ENCODE results near the gene DPH6.

Gene DPH6

GRCh38 chr15:35484231-35484945 lies 61.6 kb downstream of the DPH6 start:
- Histone ChIP-seq H3K27ac (no peak overlapping the region), H3K4me3 (ENCODE audit: low read depth, low read length) (no peak overlapping the region), H3K27me3 (replicated peaks) (no peaks in the 10 kb centered on the region), H3K36me3 (replicated peaks) (no peaks in the 10 kb centered on the region)
- no peak for DNase-seq
- TF ChIP-seq, protein P1, sequence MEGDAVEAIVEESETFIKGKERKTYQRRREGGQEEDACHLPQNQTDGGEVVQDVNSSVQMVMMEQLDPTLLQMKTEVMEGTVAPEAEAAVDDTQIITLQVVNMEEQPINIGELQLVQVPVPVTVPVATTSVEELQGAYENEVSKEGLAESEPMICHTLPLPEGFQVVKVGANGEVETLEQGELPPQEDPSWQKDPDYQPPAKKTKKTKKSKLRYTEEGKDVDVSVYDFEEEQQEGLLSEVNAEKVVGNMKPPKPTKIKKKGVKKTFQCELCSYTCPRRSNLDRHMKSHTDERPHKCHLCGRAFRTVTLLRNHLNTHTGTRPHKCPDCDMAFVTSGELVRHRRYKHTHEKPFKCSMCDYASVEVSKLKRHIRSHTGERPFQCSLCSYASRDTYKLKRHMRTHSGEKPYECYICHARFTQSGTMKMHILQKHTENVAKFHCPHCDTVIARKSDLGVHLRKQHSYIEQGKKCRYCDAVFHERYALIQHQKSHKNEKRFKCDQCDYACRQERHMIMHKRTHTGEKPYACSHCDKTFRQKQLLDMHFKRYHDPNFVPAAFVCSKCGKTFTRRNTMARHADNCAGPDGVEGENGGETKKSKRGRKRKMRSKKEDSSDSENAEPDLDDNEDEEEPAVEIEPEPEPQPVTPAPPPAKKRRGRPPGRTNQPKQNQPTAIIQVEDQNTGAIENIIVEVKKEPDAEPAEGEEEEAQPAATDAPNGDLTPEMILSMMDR (IDR thresholded peaks at IDR 0.05; ENCODE audit: low read depth, low read length, missing control alignments) = no peak
- in situ Hi-C loops (cut with HindIII; ENCODE audit: low pct_ligation_motif_present, low sequenced_read_pairs) = loop anchor here (25.0 kb wide), 1 partner anchor 197 kb away; no protein-coding TSS in a partner anchor

- Histone ChIP-seq H3K36me3 (replicated peaks) (no peaks in the 10 kb centered on the region), H3K27ac (no peak overlapping the region), H3K27me3 (replicated peaks) (no peaks in the 10 kb centered on the region), H3K4me3 (ENCODE audit: low read depth, low read length) (no peak overlapping the region)
- peak; percentile 67 for DNase-seq
- TF ChIP-seq, protein P1 (IDR thresholded peaks at IDR 0.05; ENCODE audit: low read depth, low read length, missing control alignments) = no peak
- in situ Hi-C loops (cut with HindIII; ENCODE audit: low pct_ligation_motif_present, low sequenced_read_pairs) = loop anchor here (25.0 kb wide), 1 partner anchor 195 kb away; no protein-coding TSS in a partner anchor
These were observed 64.0 kb downstream of the DPH6 start for GRCh38 chr15:35481992-35482391.

DNA sequence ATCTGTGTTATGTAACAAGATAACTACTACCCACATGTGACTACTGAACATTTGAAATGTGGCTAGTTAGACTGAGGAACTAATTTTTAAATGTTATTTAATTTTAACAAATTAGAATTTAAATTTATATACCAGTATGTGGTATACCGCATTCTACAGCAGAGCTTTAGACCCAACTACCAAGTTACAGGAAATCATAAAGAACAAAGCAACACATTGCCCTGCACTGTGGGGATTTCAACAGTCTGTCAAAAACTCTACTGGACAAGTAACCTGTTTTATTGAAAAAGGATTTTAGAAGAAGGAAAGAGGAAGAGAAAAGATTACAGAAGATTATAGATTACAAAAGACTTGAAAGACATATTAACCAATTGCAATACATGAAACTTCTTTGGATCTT lies 64.9 kb downstream of the DPH6 start:
- Histone ChIP-seq H3K27me3 (replicated peaks) (no peaks in the 10 kb centered on the region), H3K36me3 (replicated peaks) (no peaks in the 10 kb centered on the region), H3K4me3 (ENCODE audit: low read depth, low read length) (no peak overlapping the region), H3K27ac (no peak overlapping the region)
- in situ Hi-C loops (cut with HindIII; ENCODE audit: low pct_ligation_motif_present, low sequenced_read_pairs) = loop anchor here (25.0 kb wide), 1 partner anchor 194 kb away; no protein-coding TSS in a partner anchor
- TF ChIP-seq, protein P1 (IDR thresholded peaks at IDR 0.05; ENCODE audit: low read depth, low read length, missing control alignments) = no peak
- no peak for DNase-seq

- no peak for DNase-seq
- Histone ChIP-seq H3K4me3 (ENCODE audit: low read depth, low read length) (no peak overlapping the region), H3K36me3 (replicated peaks) (no peaks in the 10 kb centered on the region), H3K27ac (no peak overlapping the region), H3K27me3 (replicated peaks) (no peaks in the 10 kb centered on the region)
- in situ Hi-C loops (cut with HindIII; ENCODE audit: low pct_ligation_motif_present, low sequenced_read_pairs) = loop anchor here (25.0 kb wide), 1 partner anchor 192 kb away; no protein-coding TSS in a partner anchor
- TF ChIP-seq, protein P1 (IDR thresholded peaks at IDR 0.05; ENCODE audit: low read depth, low read length, missing control alignments) = no peak
These were observed 66.5 kb downstream of the DPH6 start for GRCh38 chr15:35479423-35479822.

- no peak for DNase-seq
- no peaks in the 10 kb centered on the region for H3K36me3 ChIP-seq (replicated peaks)
- TF ChIP-seq, protein P1 (IDR thresholded peaks at IDR 0.05; ENCODE audit: low read depth, low read length, missing control alignments) = no peak
- no peaks in the 10 kb centered on the region for H3K27me3 ChIP-seq (replicated peaks)
- in situ Hi-C loops (cut with HindIII; ENCODE audit: low pct_ligation_motif_present, low sequenced_read_pairs) = loop anchor here (25.0 kb wide), 1 partner anchor 190 kb away; no protein-coding TSS in a partner anchor
- no peak overlapping the region for H3K4me3 ChIP-seq (ENCODE audit: low read depth, low read length)
- H3K27ac ChIP-seq = no peak overlapping the region
These were observed 68.4 kb downstream of the DPH6 start for GRCh38 chr15:35477312-35478262.
